ENCODE results near the gene LAGE3.

The LAGE3 gene

GRCh38 chrX:154452823-154453222, 26.3 kb downstream of the LAGE3 start:
- no peak for DNase-seq

GRCh38 chrX:154450312-154450711, 28.8 kb downstream of the LAGE3 start:
- no peak for DNase-seq

- no peak for DNase-seq
These were observed 29.5 kb downstream of the LAGE3 start for GRCh38 chrX:154449618-154450017.

DNA sequence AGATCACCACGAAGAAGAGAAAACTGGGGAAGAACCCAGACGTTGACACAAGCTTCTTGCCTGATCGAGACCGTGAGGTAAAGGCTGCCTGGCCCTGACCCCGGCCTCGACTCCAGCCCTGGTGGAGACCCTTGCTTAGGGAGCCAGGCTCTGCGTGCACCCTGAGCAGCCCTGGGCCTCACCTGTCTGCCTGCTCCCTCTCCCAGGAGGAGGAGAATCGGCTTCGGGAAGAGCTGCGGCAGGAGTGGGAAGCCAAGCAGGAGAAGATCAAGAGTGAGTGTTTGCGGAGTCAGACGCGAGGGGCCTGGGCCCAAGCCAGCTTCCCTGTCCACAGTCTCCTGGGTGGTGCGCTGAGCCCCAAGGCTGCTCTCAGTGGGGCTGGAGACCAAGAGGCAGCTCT, 30.6 kb downstream of the LAGE3 start:
- no peak for DNase-seq

- DNase-seq = no peak
These were observed 32.7 kb downstream of the LAGE3 start for GRCh38 chrX:154446430-154446829.

GRCh38 chrX:154445776-154446175, 33.3 kb downstream of the LAGE3 start:
- DNase-seq = no peak

GRCh38 chrX:154444755-154445246, 34.3 kb downstream of the LAGE3 start:
- no peak for DNase-seq

DNA sequence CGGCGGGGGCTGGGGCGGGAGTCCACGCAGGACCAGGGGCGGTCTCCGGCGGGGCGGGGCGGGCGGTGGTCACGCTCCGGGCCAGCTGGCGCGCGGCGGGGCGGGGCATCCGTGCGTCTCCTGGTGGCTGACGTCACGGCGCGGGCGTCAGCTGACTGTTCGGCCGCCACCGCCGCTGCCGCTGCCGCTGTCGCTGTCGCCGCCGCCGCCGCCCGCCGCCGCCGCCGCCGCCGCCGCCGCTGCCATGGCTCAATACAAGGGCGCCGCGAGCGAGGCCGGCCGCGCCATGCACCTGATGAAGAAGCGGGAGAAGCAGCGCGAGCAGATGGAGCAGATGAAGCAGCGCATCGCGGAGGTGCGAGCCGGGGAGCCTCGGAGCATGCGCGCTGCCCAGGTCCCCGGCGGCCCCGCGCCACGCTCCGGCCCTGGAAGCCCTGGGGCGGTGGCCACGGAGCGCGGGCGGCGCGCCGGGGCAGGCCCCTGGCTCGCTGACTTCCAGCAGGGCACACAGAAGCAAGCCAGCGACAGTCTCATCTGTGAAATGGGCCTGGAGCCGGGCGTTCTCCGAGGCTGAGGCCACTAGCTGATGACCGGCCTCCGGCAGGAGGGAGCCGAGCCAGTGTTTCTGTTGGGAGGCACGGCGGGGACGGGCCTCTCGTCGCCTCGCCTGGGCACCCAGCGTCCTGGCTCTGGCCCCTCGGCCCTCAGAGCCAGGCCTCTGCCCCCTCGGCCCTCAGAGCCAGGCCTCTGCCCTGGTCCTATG, 34.9 kb downstream of the LAGE3 start, which contains the start of gene FAM50A:
Gene FAM50A, plus strand, starts transcription at position 150 of the 763 bp plus-strand sequence. Its CDS starts 95 bp downstream, at position 245.
- peak; percentile 53 for DNase-seq

GRCh38 chrX:154443479-154443910, 35.6 kb downstream of the LAGE3 start:
- no peak for DNase-seq

DNA sequence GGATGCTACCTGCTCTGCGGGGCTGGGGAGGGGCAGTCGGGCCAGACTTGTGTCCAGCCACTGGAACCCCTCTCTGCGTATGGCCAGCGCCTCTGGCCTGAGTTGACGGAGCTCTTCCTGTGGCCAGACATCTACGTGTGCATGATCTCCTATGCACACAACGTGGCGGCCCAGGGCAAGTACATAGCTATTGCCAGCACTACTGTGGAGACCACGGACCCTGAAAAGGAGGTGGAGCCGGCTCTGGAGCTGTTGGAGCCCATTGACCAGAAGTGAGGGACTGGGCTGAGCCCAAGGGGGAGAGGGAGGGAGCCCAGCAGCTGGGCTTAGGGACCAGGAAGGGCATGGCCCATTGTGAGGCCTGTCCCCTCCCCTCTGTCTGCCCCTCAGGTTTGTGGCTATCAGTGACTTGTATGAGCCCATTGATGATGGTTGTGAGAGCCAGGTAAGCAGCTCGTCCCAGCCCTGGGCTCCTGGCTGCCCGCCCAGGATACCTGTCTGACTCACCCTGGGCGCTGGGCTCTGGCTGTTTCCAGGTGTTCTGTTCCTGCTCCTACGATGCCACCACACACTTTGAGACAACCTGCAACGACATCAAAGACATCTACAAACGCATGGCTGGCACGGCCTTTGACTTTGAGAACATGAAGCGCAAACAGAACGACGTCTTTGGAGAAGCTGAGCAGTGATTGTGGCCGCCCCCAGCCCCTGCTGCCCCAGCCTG, 36.9 kb downstream of the LAGE3 start:
- no peak for DNase-seq

- no peak for DNase-seq
These were observed 37.5 kb downstream of the LAGE3 start for GRCh38 chrX:154441564-154441963.

GRCh38 chrX:154440623-154441357, 38.3 kb downstream of the LAGE3 start:
- no peak for DNase-seq

GRCh38 chrX:154439841-154440240, 39.2 kb downstream of the LAGE3 start:
- no peak for DNase-seq

DNA sequence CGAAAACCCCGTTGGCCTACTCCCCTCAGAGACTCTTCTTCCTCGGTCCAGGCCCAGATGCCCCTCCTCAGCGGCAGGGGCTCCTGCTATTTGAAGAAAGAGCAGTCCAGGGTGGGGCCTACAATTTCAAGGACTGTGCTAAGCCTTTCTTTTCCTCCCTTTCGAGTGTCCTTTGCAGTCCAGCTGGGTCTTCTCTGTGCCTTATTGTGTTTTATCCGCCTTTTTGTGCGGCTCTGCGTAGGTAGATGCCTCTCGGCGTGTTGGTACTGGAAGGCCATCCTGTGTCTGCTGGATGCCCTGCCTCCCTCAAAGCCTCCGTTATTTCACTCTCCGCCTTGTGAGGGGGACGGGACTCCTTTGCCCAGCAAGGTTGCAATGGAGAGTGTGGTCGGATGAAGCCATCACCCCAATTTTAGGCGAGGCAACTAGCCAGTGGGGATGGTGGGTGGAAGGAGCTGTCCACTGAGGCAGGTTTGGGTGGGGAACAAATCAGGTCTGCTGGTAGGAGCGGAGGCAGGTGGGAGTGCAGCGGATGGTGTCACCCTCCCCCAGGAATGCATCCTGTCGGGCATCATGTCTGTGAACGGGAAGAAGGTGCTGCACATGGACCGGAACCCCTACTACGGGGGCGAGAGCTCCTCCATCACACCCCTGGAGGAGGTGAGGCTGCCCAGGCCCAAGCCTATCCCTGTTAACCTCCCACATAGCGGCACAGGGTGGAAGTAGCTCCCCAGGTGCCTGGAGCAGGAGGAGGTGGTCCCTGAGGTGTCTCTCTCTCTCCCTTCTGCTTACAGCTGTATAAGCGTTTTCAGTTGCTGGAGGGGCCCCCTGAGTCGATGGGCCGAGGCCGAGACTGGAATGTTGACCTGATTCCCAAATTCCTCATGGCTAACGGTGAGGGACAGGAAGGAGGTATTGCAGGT, 40.8 kb downstream of the LAGE3 start:
- DNase-seq = no peak

DNA sequence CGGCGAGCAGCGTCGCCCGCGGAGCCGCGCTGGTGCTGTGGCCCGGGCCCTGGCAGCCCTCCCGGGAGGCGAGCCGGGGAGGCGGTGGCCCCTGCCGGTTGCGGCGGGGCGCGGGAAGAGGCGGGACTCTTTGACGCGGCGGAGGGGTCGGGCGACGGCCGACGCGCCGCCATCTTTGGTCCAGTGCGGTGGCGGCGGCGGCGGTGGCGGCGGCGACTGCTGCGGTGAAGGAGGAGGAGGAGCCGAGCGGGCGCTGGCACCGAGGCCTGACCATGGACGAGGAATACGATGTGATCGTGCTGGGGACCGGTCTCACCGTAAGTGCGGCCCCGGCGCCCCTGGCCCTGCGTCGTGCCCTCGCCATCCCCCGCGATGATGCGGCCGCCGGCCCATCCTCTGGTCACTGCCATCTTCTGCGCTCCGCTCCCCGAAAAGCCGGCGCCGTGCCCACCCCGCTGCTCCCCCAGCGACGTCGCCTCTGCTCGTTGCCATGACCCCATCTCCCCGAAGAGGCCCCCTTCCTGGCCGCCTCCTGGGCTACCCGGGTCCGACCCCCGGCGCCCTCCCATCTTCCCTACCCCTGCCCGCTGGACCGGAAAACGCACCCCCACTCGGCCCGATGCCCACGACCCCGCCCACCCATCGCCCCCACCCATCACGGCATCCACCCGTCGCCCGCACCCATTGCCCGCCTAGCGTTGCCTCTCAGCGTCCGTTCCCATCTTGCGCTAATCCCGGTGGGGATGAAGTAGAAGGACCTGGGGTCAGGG, 41.9 kb downstream of the LAGE3 start, which contains the start of gene GDI1:
Gene GDI1, plus strand, starts transcription at position 172 of the 770 bp plus-strand sequence. Its CDS starts 101 bp downstream, at position 273.
- DNase-seq = no peak

- DNase-seq = no peak
These were observed 42.6 kb downstream of the LAGE3 start for GRCh38 chrX:154436374-154436982.

DNA sequence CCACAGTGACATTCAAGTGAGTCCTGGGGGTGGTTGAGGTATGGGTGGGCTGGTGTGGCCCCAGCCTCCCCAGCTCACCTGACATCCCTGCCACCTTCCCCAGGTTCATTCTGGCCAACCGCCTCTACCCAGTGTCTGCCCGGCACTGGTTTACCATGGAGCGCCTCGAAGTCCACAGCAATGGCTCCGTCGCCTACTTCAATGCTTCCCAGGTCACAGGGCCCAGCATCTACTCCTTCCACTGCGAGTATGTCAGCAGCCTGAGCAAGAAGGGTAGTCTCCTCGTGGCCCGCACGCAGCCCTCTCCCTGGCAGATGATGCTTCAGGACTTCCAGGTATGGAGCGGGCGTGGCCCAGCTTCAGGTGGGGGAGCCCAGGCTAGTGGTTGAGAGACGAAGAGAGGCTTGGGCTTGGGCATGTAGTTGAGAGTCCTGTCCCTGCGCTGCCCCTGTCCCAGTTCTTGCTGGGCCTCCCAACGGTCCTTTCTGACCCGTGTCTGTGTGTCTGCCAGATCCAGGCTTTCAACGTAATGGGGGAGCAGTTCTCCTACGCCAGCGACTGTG, 43.8 kb downstream of the LAGE3 start:
- no peak for DNase-seq

- DNase-seq = no peak
These were observed 44.5 kb downstream of the LAGE3 start for GRCh38 chrX:154434394-154435168.

DNA sequence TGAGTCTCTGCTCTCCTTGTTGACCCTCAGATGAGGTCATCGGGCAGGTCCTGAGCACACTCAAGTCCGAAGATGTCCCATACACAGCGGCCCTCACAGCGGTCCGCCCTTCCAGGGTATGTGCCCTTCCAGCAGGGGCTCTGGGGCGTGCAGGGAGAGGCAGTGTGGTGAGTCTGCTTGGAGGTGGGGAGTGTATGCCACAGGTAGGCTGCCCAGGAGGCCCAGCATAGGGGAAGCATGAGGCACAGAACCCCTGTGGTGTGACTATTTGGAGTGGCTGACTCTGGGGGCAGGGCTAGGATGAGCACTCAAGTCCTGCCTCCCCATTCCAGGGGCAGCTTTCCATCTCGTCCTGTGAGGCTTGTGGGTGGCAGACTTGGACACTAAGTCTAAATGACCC, 45.5 kb downstream of the LAGE3 start:
- no peak for DNase-seq

GRCh38 chrX:154432210-154432609, 46.9 kb downstream of the LAGE3 start:
- no peak for DNase-seq

Measured in NK-92 treated with Interleukin-12 subunit alpha and Interleukin-12 subunit beta, amount 100 ng/mL, for 24 hours (cell line).